Stimulated activated CD4-positive, alpha-beta T cell treated with anti-CD3 and anti-CD28 coated beads, Interleukin-15, amount 100 ng/mL, for 48 hours (primary cell): ENCODE measurements around the gene TNPO1.
"Not testable (repeated sequence)": the region's sequence is repeated elsewhere in the genome, so short reads cannot be mapped to it uniquely, and the experiment has no call there.

Experiments used
- DNase-seq, 2 donors: peaks; one replicate each; pipeline ENCODE4 v3.0.0-alpha.2; 2020; ENCODE audit warnings: low read depth in 2 of 2

TNPO1 gene

GRCh38 chr5:72816284-72817075 is at the start of gene TNPO1:
TSS of gene TNPO1 (plus strand) at chr5:72816661. CDS start at chr5:72816738, 77 bp downstream.
- peak; percentile 59 to 71 for DNase-seq

GRCh38 chr5:72767289-72768010 is 49.0 kb upstream of the TNPO1 start:
- no peak for DNase-seq

GRCh38 chr5:72770266-72770665 is 46.2 kb upstream of the TNPO1 start:
- DNase-seq = no peak

- DNase-seq = no peak
These were observed 39.8 kb upstream of the TNPO1 start for GRCh38 chr5:72776684-72777083.

- no peak for DNase-seq
These were observed 36.9 kb upstream of the TNPO1 start for GRCh38 chr5:72779520-72779919.

GRCh38 chr5:72783354-72783753 is 33.1 kb upstream of the TNPO1 start:
- no peak for DNase-seq

GRCh38 chr5:72784129-72784528 is 32.3 kb upstream of the TNPO1 start:
- no peak for DNase-seq

- DNase-seq = no peak
These were observed 30.7 kb upstream of the TNPO1 start for GRCh38 chr5:72785801-72786200.

GRCh38 chr5:72786676-72787075 is 29.8 kb upstream of the TNPO1 start:
- no peak for DNase-seq

- no peak for DNase-seq
These were observed 27.5 kb upstream of the TNPO1 start for GRCh38 chr5:72788866-72789505.

GRCh38 chr5:72790186-72790585 is 26.3 kb upstream of the TNPO1 start:
- no peak for DNase-seq

GRCh38 chr5:72792662-72793061 is 23.8 kb upstream of the TNPO1 start:
- DNase-seq = not testable (repeated sequence)

GRCh38 chr5:72796001-72796400 is 20.5 kb upstream of the TNPO1 start:
- DNase-seq = no peak

GRCh38 chr5:72799721-72800120 is 16.7 kb upstream of the TNPO1 start:
- DNase-seq = no peak

- DNase-seq = not testable (repeated sequence)
These were observed 7.8 kb upstream of the TNPO1 start for GRCh38 chr5:72808637-72809036.

GRCh38 chr5:72811849-72812248 is 4.6 kb upstream of the TNPO1 start:
- DNase-seq = no peak

- DNase-seq = no peak
These were observed 4.0 kb upstream of the TNPO1 start for GRCh38 chr5:72812488-72812887.

GRCh38 chr5:72814104-72814503 is 2.4 kb upstream of the TNPO1 start:
- no peak for DNase-seq

- no peak for DNase-seq
These were observed 1.6 kb upstream of the TNPO1 start for GRCh38 chr5:72814864-72815263.

GRCh38 chr5:72815580-72816283 is 729 bp upstream of the TNPO1 start:
- DNase-seq = no peak

GRCh38 chr5:72817076-72817481 is 618 bp downstream of the TNPO1 start:
- peak; percentile 4 to 14 for DNase-seq

GRCh38 chr5:72817671-72818266 is 1.3 kb downstream of the TNPO1 start:
- no peak for DNase-seq
